Renal cortex interstitium (tissue), 11 donors: ENCODE data around the gene MYLK4. TPM values are rescaled to one million over a fixed set of nuclear protein-coding genes. Genes with fewer than 3 reads are reported as not detected.

Experiments used
- DNase-seq, 11 donors: peaks; one replicate each; pipeline ENCODE4 v3.0.0-alpha.2; 2013; ENCODE audit warnings: low read depth in 9 of 11, low spot score in 4 of 11; ENCODE audit errors: extremely low read depth in 1 of 11
- polyA plus RNA-seq, 3 donors: library from polyadenylated mRNA; unstranded; fragments of 120-200 nt; gene quantifications; one replicate each; pipeline ENCODE4 v1.2.1, GENCODE V29; 2013; ENCODE audit not compliant: insufficient read length in 3 of 3

Gene MYLK4
- polyA plus RNA-seq, 3 donors: 1.3 to 1.5 (median 1.4) TPM

- no peak for DNase-seq
These were observed 98.1 kb downstream of the MYLK4 start for GRCh38 chr6:2652611-2653010.

GRCh38 chr6:2651961-2652360, 98.8 kb downstream of the MYLK4 start:
- DNase-seq: no peak

GRCh38 chr6:2651536-2651935, 99.2 kb downstream of the MYLK4 start:
- DNase-seq: no peak

GRCh38 chr6:2646346-2646745, 104.4 kb downstream of the MYLK4 start:
- DNase-seq: no peak

GRCh38 chr6:2643935-2644539, 106.7 kb downstream of the MYLK4 start:
- no peak for DNase-seq

GRCh38 chr6:2643130-2643529, 107.6 kb downstream of the MYLK4 start:
- no peak for DNase-seq

GRCh38 chr6:2641044-2641725, 109.5 kb downstream of the MYLK4 start:
- DNase-seq: no peak

- DNase-seq: no peak
These were observed 110.2 kb downstream of the MYLK4 start for GRCh38 chr6:2640551-2640950.

- no peak for DNase-seq
These were observed 110.8 kb downstream of the MYLK4 start for GRCh38 chr6:2639896-2640295.

- DNase-seq: no peak
These were observed 111.6 kb downstream of the MYLK4 start for GRCh38 chr6:2639167-2639566.

GRCh38 chr6:2636672-2637071, 114.0 kb downstream of the MYLK4 start:
- DNase-seq: no peak

- no peak for DNase-seq
These were observed 114.8 kb downstream of the MYLK4 start for GRCh38 chr6:2635911-2636310.

- DNase-seq: peak; percentile 58 to 87 (median 79)
These were observed 116.4 kb downstream of the MYLK4 start for GRCh38 chr6:2634139-2634964.

GRCh38 chr6:2633736-2634135, 117.0 kb downstream of the MYLK4 start:
- peak in 2 of 11 donors; percentile 5 to 13 for DNase-seq

- DNase-seq: no peak
These were observed 117.6 kb downstream of the MYLK4 start for GRCh38 chr6:2632976-2633584.

- DNase-seq: no peak
These were observed 118.4 kb downstream of the MYLK4 start for GRCh38 chr6:2632368-2632767.

- DNase-seq: no peak
These were observed 119.7 kb downstream of the MYLK4 start for GRCh38 chr6:2630891-2631571.

- DNase-seq: no peak
These were observed 120.4 kb downstream of the MYLK4 start for GRCh38 chr6:2630359-2630758.

GRCh38 chr6:2626401-2626800, 124.3 kb downstream of the MYLK4 start:
- no peak for DNase-seq
